Stromal cell of bone marrow (primary cell): ENCODE results near the gene PSMD9.
"Not testable (repeated sequence)": the region's sequence is repeated elsewhere in the genome, so short reads cannot be mapped to it uniquely, and the experiment has no call there.

Source experiments
- DNase-seq: peaks from one replicate; pipeline ENCODE4 v3.0.0-alpha.2; 2012; ENCODE audit warnings: low read depth

PSMD9 gene, protein sequence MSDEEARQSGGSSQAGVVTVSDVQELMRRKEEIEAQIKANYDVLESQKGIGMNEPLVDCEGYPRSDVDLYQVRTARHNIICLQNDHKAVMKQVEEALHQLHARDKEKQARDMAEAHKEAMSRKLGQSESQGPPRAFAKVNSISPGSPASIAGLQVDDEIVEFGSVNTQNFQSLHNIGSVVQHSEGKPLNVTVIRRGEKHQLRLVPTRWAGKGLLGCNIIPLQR

DNA sequence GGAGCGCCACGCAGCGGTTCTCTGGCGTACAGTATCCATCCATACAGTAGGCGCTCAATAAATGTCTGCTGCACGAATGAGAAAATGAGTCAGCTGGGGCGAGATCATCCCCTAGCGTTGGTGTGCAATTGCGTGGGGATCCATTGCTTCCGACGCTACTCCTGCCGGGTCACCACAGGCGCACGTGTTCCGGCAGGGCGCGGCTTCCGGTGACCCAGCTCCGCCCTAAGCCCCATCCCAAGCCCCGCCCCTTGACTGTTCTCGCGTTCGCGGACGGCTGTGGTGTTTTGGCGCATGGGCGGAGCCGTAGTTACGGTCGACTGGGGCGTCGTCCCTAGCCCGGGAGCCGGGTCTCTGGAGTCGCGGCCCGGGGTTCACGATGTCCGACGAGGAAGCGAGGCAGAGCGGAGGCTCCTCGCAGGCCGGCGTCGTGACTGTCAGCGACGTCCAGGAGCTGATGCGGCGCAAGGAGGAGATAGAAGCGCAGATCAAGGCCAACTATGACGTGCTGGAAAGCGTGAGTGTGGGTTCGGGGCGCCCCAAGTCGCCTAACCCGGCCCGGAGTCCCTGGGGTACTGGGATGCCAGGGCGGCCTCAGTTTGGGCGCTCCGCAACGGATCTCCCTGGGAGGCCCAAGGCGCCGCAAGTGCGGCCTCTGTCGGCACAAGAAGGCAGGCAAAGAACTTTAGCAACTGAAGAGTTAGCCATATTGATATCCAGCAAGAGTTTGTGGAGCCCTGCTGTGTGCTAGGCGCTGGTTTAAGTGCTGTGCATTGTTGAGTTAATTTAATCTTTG is at the start of gene PSMD9:
TSS of gene PSMD9 (plus strand) at position 313 of the 796 bp plus-strand sequence. CDS start at position 380, 67 bp downstream.
- peak; percentile 95 for DNase-seq

DNA sequence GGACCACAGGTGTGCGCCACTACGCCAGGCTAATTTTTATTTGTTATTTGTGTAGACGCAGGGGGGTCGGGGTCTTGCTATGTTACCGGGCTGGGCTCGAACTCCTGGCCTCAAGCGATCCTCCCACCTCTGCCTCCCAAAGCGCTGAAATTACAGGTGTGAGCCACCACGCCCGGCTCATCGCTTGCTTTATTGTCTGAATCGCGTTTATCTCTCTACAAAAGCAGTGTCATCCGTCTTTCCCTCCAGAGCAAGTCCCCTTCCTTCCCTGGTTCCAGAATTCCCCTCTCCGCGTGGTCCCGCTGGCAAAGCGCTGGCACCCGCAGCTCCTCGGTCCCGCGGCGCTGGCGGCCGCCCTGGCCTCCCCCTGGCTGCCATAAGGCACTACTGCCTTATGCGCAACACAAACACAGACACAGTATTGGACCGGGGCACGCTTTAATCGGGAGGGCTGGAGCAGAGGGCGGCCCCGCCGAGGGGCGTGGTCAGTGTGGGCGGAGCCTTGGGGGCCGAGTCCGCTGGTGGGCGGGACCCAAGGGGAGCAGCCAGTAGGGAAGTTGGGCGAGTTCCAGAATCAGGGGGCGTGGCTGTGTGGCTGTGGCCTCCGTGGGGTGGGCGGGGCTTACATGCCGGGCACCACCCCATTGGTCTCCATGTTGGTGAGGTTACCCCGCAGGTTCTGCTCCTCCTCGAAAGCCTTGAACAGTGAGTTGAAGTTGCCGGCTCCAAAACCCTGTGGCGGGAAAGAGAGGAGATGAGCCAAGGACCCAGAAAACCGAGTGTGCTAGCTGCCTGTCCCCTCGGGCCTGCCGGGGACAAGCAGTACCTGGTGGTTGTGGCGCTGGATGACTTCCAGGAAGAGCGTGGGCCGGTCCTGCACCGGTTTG is 49.2 kb upstream of the PSMD9 start:
- DNase-seq, result peak; percentile 94

DNA sequence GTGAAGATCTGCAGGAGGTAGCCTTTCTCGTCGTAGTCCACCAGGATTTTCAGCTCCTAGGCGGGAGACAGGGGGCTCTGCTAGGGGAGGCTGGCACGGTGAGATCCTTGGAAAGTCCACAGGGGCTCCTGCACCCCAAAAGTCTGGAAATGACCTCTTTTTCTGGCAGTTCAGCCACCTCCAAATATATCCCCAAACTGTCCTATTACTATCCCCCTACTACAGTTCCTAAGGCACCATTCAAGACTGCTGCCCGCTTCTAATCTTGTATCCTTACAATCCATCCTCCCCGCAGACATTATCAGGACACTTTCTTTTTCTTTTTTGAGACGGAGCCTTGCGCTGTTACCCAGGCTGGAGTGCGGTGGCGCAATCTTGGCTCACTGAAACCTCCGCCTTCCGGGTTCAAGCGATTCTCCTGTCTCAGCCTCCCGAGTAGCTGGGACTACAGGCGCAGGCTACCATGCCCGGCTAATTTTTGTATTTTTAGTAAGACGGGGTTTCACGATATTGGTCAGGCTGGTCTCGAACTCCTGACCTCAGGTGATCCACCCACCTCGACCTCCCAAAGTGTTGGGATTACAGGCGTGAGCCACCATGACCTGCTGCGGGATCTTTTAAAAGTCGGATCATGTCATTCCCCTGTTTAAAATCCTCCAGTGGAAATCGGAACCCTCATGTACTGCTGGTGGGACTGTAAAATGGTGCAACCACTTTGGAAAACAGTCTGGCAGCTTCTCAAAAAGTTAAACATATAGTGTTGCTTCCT is 48.4 kb upstream of the PSMD9 start:
- DNase-seq, result no peak

DNA sequence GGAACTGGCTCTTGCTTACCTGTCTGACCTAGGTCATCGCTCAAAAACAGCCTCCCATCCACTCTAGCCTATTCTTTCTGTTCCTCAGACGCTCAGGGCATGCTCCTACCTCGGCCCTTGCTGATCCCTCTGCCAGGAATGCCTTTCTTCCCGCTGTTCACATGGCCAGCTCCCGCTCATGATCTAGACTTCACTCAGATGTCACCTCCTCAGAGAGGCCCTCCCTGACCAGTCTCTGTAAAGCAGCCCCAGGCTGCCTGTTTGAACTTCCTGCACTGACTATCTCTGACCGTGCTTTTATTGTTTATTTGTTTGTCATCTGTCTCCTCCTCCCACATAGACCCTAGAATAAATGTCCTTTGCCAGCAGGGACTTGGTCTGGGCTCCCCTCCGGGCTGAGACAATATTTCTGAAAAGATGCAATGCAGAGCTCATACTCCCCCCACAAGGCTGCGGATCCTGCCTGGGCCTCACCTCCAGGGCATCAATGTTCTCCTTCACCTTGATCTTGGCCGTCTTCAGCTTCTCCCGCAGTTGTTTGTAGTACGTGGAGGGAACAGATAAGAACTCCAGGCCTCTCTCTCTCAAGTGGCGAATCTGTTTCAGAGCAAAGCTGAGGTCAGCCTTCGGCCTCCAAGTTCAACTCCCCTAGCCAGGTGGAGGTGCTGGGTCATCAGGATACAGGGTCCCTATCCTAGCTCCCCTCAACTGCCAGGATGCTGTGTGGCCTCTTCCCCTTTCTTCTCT is 45.2 kb upstream of the PSMD9 start:
- no peak for DNase-seq

DNA sequence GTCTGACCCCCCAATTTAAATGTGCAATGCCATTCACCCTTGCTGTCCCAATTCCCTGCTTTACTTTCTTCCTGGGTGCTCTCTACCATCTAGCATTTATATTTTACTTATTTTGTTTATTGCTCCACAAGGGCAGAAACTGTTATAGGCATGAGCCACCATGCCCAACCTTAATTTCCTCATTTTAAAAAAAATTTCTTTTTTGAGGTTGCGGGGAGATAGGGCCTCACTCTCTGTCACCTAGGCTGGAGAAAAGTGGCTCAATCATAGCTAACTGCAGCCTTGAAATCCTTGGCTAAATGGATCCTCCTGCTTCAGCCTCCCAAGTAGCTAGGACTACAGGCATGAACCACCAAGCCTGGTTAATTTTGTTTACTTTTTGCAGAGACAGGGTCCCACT is 42.9 kb upstream of the PSMD9 start:
- no peak for DNase-seq

DNA sequence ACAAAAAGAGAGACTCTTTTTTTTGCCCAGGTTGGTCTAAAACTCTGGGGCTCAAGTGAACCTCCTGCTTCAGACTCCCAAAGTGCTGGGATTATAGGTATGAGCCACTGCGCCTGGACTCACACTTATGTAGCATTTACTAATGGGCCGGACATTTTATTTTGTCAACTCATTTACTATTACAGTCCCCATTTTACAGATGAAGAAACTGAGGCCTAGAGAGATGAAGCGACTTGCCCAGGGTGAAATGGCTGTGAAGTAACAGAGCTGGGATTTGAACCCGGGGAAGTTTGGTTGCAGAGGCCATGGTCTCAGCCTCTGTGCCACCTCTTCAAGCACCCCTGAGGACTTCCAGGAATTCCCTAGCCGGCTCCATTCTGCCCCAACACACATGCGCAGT is 39.4 kb upstream of the PSMD9 start:
- no peak for DNase-seq

DNA sequence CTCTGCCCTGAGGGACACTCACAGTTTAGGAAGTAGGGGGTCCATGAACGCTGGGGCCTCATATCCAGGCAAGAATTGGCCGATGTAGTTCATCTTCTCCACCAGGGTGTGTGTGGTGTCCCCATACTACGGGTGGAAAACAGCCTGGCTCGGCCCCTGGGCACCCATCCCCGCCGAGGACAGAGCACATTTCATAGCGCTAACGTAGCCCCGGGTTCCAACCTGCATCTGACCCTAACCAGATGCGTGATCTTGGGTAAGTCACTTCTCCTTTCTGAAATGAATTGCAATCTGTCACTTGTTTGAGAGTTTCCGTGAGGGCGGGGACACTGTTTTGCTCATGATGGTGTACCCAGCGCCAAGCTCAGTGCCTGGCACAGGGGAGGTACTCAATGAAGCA is 38.9 kb upstream of the PSMD9 start:
- DNase-seq, result no peak

DNA sequence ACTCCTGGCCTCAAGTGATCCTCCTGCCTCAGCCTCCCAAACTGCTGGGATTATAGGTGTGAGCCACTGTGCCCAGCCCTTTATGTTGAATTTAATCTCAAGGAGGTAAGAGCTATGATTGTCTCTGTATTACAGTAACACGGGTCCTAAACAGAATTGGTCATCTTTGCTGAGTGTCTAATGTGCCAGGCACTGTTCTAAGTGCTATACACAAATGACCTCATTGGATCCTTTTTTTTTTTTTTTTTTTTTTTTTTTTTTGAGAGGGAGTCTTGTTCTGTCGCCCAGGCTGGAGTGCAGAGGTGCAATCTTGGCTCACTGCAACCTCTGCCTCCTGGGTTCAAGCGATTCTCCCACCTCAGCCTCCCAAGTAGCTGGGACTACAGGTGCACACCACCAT is 36.2 kb upstream of the PSMD9 start:
- DNase-seq, result not testable (repeated sequence)

DNA sequence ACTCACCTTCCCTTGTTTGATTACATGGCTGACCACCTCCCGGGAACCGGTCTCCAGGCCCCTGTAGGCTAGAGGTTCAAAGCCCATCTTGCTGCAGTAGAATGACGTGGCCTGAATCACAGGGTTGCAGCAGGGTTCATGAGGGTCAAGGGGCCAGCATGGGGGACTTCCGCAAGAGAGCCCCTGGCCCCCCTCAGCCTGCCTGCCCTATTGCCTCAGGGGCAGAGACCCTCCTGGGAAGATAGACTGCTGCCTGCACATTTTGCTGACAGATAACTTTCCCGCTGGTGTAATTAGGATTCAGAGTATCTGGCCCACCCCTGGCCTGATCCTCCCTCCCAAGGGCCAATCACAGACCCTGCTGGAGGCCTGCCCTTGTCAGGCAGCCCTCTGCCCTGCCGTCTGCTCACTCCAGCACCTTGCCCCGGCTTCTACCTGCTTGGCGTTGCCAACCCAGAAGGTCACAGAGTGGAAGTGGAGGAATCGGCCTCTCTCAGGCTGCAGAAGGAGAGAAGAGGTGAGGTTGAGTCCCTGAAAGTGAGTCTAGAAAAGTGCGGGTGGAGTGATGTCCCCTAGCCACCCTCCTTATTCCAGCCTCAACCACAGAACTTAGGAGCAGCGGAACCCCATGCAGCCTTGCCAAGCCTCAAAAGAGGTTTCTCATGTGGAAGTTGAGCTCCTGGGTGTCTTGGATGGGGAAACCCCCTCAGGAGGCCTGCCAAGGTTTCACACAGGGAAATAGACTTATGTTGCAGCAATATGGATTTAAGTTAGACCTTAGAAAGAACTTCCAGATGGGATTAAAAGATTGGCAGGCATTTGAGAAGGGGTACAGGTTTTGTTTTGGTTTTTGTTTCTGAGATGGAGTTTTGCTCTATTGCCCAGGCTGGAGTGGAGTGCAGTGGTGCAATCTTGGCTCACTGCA is 31.0 kb upstream of the PSMD9 start:
- DNase-seq, result no peak

DNA sequence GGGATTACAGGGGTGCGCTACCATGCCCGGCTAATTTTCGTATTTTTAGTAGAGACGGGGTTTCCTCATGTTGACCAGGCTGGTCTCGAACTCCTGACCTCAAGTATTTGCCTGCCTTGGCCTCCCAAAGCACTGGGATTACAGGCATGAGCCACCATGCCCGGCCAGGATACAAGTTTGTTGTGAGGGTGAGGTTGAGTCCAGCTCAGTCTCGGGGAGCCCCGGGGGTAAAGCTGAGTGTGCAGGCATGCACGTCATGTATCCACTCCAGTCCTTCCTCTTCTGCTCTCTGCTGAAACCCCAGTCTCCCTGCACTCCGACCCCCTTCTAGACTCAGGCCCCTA is 30.3 kb upstream of the PSMD9 start:
- DNase-seq, result no peak

DNA sequence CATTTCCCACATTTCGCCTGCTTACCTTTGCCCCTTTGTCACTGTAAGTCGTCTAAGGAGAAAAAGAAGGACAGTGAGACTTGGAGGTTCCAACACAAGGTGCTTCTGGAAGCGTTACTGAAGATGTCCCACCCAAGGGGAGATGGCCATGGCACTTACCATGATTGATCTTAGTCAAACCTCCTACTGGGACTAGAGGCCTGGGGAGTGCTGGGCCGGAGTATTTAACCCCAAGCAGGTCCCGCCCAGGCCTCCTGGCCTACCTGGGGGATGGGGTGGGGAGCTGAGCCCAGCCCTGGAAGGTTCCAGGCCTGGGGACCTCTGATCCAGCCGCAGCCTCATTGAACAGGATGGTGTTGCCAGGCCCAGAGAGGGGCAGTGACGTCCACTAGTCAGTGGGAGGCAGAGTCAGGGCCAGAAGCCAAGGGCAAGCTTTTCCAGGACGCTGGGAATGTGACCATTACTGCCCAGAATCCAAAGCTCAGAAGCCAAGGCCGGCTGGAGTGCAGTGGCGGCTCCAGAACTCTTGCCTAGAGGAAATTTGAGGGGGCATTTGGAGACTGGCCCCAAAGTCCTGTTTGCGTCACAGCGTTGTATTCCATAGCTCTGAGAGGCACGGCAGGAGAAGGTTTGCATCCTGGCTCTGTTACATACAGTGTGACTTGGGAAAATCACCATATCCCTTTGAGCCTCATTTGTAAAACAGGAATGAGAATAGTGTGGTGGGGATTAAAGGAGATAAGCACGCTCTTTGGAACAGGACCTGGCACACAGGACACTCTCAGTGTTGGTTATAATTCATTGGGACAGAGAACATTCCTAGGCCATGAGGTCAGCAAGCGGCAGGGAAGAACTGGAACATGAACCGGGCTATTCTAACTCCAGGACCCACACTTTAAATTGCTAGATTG is 29.7 kb upstream of the PSMD9 start, which contains the start of gene HPD:
TSS of gene HPD (minus strand) at position 198 of the 911 bp plus-strand sequence. CDS start at position 162, 36 bp downstream.
- peak; percentile 61 for DNase-seq

DNA sequence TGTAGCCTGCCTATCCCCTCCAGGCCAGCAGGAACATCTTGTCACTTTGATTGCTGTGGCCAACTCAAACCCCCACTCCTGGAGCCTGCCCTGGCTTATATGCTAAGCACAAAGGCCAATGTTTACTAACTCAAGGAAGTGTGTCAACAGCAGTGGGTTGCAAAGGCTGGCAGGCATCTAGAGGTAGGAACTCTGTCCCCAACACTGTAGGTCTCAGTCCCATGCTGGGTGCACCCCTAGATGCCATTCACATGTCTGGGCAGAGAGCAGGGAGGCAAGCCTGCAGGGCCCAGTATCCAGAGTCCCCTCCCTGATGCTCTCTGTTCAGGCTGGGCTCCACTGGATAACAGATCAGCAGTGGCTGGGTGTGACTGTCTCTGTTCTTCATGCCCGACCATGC is 28.3 kb upstream of the PSMD9 start:
- DNase-seq, result no peak

DNA sequence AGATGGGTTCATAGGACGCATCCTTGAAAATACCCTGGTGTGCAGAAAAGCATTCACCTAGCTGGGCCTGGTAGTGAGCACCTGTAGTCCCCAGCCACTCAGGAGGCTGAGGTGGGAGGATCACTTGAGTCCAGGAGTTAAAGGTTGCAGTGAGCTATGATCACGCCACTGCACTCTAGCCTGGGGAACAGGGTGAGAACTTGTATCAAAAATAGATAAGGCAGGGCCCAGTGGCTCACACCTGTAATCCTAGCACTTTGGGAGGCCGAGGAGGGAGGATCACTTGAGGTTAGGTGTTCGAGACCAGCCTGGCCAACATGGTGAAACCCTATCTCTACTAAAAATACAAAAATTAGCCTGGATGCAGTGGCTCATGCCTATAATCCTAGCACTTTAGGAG is 27.9 kb upstream of the PSMD9 start:
- DNase-seq, result not testable (repeated sequence)

DNA sequence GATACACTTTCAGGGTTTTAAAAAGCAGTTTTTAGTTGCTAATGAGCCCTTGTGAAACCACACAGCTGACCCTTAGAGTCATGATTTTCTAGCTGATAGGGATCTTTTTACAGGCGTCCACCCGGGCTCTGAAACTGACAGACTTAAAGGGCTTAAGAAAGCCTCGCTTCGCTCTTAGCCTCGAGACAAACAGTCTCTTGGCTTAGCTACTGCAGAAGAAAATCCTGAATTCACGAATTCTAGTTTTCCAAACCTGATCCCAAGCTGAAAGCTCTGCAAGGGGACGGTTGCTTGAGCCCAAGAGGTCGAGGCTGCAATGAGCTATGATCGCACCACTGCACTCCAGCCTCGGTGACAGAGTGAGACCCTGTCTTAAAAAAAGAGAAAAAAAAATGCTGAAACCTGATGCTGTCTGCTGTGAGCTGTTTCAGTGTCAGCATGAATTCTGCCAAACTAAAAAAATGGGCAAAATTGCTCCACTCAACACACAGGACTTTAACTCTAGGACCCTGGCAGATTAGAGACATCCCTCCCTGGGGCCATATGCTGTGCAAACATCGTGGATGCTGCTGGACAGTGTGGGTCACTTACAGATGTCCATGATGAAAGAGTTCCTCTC is 26.8 kb upstream of the PSMD9 start:
- DNase-seq, result no peak

DNA sequence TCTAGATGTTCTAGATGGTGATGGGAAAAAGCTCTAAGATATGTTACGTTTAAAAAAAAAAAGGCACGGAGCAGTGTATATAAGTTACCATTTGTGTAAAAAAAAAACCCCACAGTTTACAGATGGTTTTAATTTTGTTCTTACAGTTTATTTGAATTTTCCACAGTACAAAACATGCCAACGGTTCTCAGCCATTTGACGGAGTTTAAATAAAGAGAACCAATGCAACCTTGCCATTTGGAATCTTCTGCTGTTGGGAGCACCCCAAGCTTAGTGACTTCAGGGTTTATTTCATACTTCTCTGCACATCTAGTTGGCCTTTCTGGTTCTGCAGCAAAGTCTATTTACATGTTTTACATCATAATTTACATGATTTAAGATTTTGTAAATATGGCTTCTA is 22.3 kb upstream of the PSMD9 start:
- DNase-seq, result no peak

DNA sequence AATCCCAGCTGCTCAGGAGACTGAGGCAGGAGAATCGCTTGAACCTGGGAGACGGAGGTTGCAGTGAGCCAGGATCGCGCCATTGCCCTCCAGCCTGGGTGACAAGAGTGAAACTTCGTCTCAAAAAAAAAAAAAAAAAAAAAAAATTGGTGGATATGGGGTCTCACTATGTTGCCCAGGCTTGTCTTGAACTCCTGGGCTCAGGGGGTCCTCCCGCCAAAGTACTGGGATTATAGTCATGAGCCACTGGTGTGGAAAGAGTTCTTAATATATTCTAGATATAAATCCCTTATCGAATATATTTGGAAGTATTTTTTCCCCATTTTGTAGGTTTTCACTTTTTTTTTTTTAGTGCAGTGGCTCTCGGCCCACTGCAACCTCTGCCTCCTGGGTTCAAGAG is 19.4 kb upstream of the PSMD9 start:
- DNase-seq, result not testable (repeated sequence)

DNA sequence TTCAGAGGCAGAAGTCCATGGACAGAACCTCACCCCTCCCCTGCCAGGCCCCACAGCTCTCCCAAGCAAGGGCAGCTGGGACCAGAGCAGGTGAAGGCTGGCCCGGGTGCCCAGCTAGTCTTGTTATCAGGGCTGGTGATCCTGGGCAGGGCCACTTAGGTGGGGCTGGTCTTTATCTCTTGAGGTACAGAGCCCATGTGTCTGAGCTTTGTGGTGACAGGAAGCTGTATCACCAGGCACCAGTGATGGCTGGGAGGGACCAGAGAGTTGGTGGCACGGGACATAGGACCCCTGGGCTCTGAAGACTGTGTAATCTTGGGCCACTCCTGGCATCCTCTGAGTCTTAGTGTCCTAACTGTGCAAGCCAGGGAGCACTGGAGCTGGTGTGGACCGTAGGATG is 17.1 kb upstream of the PSMD9 start:
- DNase-seq, result no peak

DNA sequence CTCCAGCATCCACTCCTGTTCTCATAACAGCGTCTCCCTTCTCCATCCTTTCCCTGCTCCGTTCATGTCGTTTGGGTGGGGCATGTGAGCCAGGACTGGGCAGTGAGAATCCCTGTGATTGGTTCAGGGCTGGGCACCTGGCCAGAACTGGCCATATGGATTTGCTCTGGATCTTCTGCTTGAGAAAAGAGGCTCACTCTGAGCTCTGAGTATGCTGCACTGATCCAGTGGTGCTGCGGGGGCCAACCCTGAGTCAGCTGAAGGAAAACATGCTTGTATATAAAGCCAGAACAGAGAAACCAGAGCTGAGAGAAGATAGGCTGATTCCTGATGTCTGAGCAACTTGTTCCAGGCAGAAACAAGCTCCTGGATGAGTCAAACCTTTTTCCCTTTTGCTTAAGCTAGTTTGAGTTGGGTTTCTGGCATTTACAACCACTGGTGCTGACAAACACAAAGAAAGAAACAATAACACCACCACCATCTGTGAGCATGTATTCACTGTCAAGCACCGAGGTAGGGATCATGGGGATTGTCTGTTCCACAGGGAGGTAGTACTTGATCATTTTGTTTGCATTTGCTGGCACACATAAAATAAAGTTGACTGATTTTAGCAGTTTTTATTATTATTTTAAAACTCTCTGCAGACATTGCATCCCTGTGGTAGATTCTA is 15.9 kb upstream of the PSMD9 start:
- DNase-seq, result peak; percentile 83
